ENCODE measurements around the gene SYT9.

Gene SYT9

GRCh38 chr11:7485186-7486097 is 233.7 kb downstream of the SYT9 start, which contains the start of gene OLFML1:
Gene OLFML1 (plus strand): TSS chr11:7485506. CDS start chr11:7485876, 370 bp downstream.
- no peaks in the 10 kb centered on the region for H3K27me3 ChIP-seq (ENCODE audit: control insufficient read depth, insufficient read depth, low read length, poor library complexity, severe bottlenecking)
- no peaks in the 10 kb centered on the region for H3K4me1 ChIP-seq (ENCODE audit: control insufficient read depth, insufficient read depth, low read length)
- 93 to 96% methylated on average over 14 to 15 of the region's 15 CpGs for WGBS, 2 experiments
- no peak within 1 kb of the TSS for H3K27ac ChIP-seq (ENCODE audit: insufficient read depth, low read depth, low read length, poor library complexity, severe bottlenecking)
- H3K36me3 ChIP-seq (ENCODE audit: control insufficient read depth, insufficient read depth, low read length) = no peaks in the 10 kb centered on the region
- H3K9me3 ChIP-seq (ENCODE audit: control insufficient read depth, low read length) = no peaks in the 10 kb centered on the region
- H3K4me3 ChIP-seq (ENCODE audit: insufficient read depth, low read depth, low read length) = no peak within 1 kb of the TSS

- no peak overlapping the region for H3K27ac ChIP-seq (ENCODE audit: insufficient read depth, low read depth, low read length, poor library complexity, severe bottlenecking)
- H3K4me1 ChIP-seq (ENCODE audit: control insufficient read depth, insufficient read depth, low read length) = no peaks in the 10 kb centered on the region
- WGBS, 2 experiments = 93 to 97% methylated on average over 2 of the region's 2 CpGs
- H3K9me3 ChIP-seq (ENCODE audit: control insufficient read depth, low read length) = no peaks in the 10 kb centered on the region
- H3K36me3 ChIP-seq (ENCODE audit: control insufficient read depth, insufficient read depth, low read length) = no peaks in the 10 kb centered on the region
- H3K4me3 ChIP-seq (ENCODE audit: insufficient read depth, low read depth, low read length) = no peak overlapping the region
- no peaks in the 10 kb centered on the region for H3K27me3 ChIP-seq (ENCODE audit: control insufficient read depth, insufficient read depth, low read length, poor library complexity, severe bottlenecking)
Observed at GRCh38 chr11:7486098-7486780, 234.5 kb downstream of the SYT9 start.

GRCh38 chr11:7486781-7487140 is 235.1 kb downstream of the SYT9 start:
- H3K27me3 ChIP-seq (ENCODE audit: control insufficient read depth, insufficient read depth, low read length, poor library complexity, severe bottlenecking) = no peaks in the 10 kb centered on the region
- no peaks in the 10 kb centered on the region for H3K9me3 ChIP-seq (ENCODE audit: control insufficient read depth, low read length)
- H3K27ac ChIP-seq (ENCODE audit: insufficient read depth, low read depth, low read length, poor library complexity, severe bottlenecking) = no peak overlapping the region
- no peaks in the 10 kb centered on the region for H3K36me3 ChIP-seq (ENCODE audit: control insufficient read depth, insufficient read depth, low read length)
- no peaks in the 10 kb centered on the region for H3K4me1 ChIP-seq (ENCODE audit: control insufficient read depth, insufficient read depth, low read length)
- 92 to 93% methylated on average over 6 of the region's 6 CpGs for WGBS, 2 experiments
- H3K4me3 ChIP-seq (ENCODE audit: insufficient read depth, low read depth, low read length) = no peak overlapping the region

GRCh38 chr11:7487360-7487759 is 235.7 kb downstream of the SYT9 start:
- Histone ChIP-seq H3K4me1 (ENCODE audit: control insufficient read depth, insufficient read depth, low read length) (no peaks in the 10 kb centered on the region), H3K4me3 (ENCODE audit: insufficient read depth, low read depth, low read length) (no peak overlapping the region), H3K27me3 (ENCODE audit: control insufficient read depth, insufficient read depth, low read length, poor library complexity, severe bottlenecking) (no peaks in the 10 kb centered on the region), H3K9me3 (ENCODE audit: control insufficient read depth, low read length) (no peaks in the 10 kb centered on the region), H3K27ac (ENCODE audit: insufficient read depth, low read depth, low read length, poor library complexity, severe bottlenecking) (no peak overlapping the region), H3K36me3 (ENCODE audit: control insufficient read depth, insufficient read depth, low read length) (no peaks in the 10 kb centered on the region)
- 56% methylated on average over 2 of the region's 2 CpGs; no CpG with 5 or more reads in 1 of the 2 experiments for WGBS, 2 experiments

GRCh38 chr11:7488681-7489080 is 237.0 kb downstream of the SYT9 start:
- Histone ChIP-seq H3K36me3 (ENCODE audit: control insufficient read depth, insufficient read depth, low read length) (no peaks in the 10 kb centered on the region), H3K27ac (ENCODE audit: insufficient read depth, low read depth, low read length, poor library complexity, severe bottlenecking) (no peak overlapping the region), H3K27me3 (ENCODE audit: control insufficient read depth, insufficient read depth, low read length, poor library complexity, severe bottlenecking) (no peaks in the 10 kb centered on the region), H3K9me3 (ENCODE audit: control insufficient read depth, low read length) (no peaks in the 10 kb centered on the region), H3K4me3 (ENCODE audit: insufficient read depth, low read depth, low read length) (no peak overlapping the region), H3K4me1 (ENCODE audit: control insufficient read depth, insufficient read depth, low read length) (no peaks in the 10 kb centered on the region)
- 100% methylated on average over 1 of the region's 1 CpG; no CpG with 5 or more reads in 1 of the 2 experiments for WGBS, 2 experiments

- no peaks in the 10 kb centered on the region for H3K9me3 ChIP-seq (ENCODE audit: control insufficient read depth, low read length)
- no peaks in the 10 kb centered on the region for H3K27me3 ChIP-seq (ENCODE audit: control insufficient read depth, insufficient read depth, low read length, poor library complexity, severe bottlenecking)
- no peaks in the 10 kb centered on the region for H3K36me3 ChIP-seq (ENCODE audit: control insufficient read depth, insufficient read depth, low read length)
- H3K27ac ChIP-seq (ENCODE audit: insufficient read depth, low read depth, low read length, poor library complexity, severe bottlenecking) = no peak overlapping the region
- no peak overlapping the region for H3K4me3 ChIP-seq (ENCODE audit: insufficient read depth, low read depth, low read length)
- H3K4me1 ChIP-seq (ENCODE audit: control insufficient read depth, insufficient read depth, low read length) = no peaks in the 10 kb centered on the region
- WGBS, 2 experiments = 95 to 96% methylated on average over 2 of the region's 2 CpGs
Observed at GRCh38 chr11:7489376-7489775, 237.7 kb downstream of the SYT9 start.

GRCh38 chr11:7490054-7490453 is 238.3 kb downstream of the SYT9 start:
- Histone ChIP-seq H3K9me3 (ENCODE audit: control insufficient read depth, low read length) (no peaks in the 10 kb centered on the region), H3K4me1 (ENCODE audit: control insufficient read depth, insufficient read depth, low read length) (no peaks in the 10 kb centered on the region), H3K4me3 (ENCODE audit: insufficient read depth, low read depth, low read length) (no peak overlapping the region), H3K27me3 (ENCODE audit: control insufficient read depth, insufficient read depth, low read length, poor library complexity, severe bottlenecking) (no peaks in the 10 kb centered on the region), H3K27ac (ENCODE audit: insufficient read depth, low read depth, low read length, poor library complexity, severe bottlenecking) (no peak overlapping the region), H3K36me3 (ENCODE audit: control insufficient read depth, insufficient read depth, low read length) (no peaks in the 10 kb centered on the region)
- WGBS, 2 experiments = 92 to 95% methylated on average over 4 of the region's 4 CpGs

GRCh38 chr11:7490535-7490934 is 238.8 kb downstream of the SYT9 start:
- no peaks in the 10 kb centered on the region for H3K4me1 ChIP-seq (ENCODE audit: control insufficient read depth, insufficient read depth, low read length)
- H3K9me3 ChIP-seq (ENCODE audit: control insufficient read depth, low read length) = no peaks in the 10 kb centered on the region
- no peak overlapping the region for H3K27ac ChIP-seq (ENCODE audit: insufficient read depth, low read depth, low read length, poor library complexity, severe bottlenecking)
- H3K27me3 ChIP-seq (ENCODE audit: control insufficient read depth, insufficient read depth, low read length, poor library complexity, severe bottlenecking) = no peaks in the 10 kb centered on the region
- WGBS, 2 experiments = 88 to 95% methylated on average over 1 of the region's 1 CpG
- H3K36me3 ChIP-seq (ENCODE audit: control insufficient read depth, insufficient read depth, low read length) = no peaks in the 10 kb centered on the region
- H3K4me3 ChIP-seq (ENCODE audit: insufficient read depth, low read depth, low read length) = no peak overlapping the region

GRCh38 chr11:7492253-7492652 is 240.5 kb downstream of the SYT9 start:
- Histone ChIP-seq H3K27me3 (ENCODE audit: control insufficient read depth, insufficient read depth, low read length, poor library complexity, severe bottlenecking) (no peaks in the 10 kb centered on the region), H3K27ac (ENCODE audit: insufficient read depth, low read depth, low read length, poor library complexity, severe bottlenecking) (no peak overlapping the region), H3K4me3 (ENCODE audit: insufficient read depth, low read depth, low read length) (no peak overlapping the region), H3K9me3 (ENCODE audit: control insufficient read depth, low read length) (no peaks in the 10 kb centered on the region), H3K4me1 (ENCODE audit: control insufficient read depth, insufficient read depth, low read length) (no peaks in the 10 kb centered on the region), H3K36me3 (ENCODE audit: control insufficient read depth, insufficient read depth, low read length) (no peaks in the 10 kb centered on the region)
- 75 to 95% methylated on average over 1 of the region's 1 CpG for WGBS, 2 experiments

- Histone ChIP-seq H3K9me3 (ENCODE audit: control insufficient read depth, low read length) (no peaks in the 10 kb centered on the region), H3K36me3 (ENCODE audit: control insufficient read depth, insufficient read depth, low read length) (no peaks in the 10 kb centered on the region), H3K27ac (ENCODE audit: insufficient read depth, low read depth, low read length, poor library complexity, severe bottlenecking) (no peak overlapping the region), H3K4me3 (ENCODE audit: insufficient read depth, low read depth, low read length) (no peak overlapping the region), H3K27me3 (ENCODE audit: control insufficient read depth, insufficient read depth, low read length, poor library complexity, severe bottlenecking) (no peaks in the 10 kb centered on the region), H3K4me1 (ENCODE audit: control insufficient read depth, insufficient read depth, low read length) (no peaks in the 10 kb centered on the region)
- 91 to 95% methylated on average over 2 of the region's 2 CpGs for WGBS, 2 experiments
Observed at GRCh38 chr11:7493670-7494069, 242.0 kb downstream of the SYT9 start.

All from ectodermal cell (in vitro differentiated cells).